Measurements from ENCODE around the gene PRKAR1A.

PRKAR1A gene

DNA sequence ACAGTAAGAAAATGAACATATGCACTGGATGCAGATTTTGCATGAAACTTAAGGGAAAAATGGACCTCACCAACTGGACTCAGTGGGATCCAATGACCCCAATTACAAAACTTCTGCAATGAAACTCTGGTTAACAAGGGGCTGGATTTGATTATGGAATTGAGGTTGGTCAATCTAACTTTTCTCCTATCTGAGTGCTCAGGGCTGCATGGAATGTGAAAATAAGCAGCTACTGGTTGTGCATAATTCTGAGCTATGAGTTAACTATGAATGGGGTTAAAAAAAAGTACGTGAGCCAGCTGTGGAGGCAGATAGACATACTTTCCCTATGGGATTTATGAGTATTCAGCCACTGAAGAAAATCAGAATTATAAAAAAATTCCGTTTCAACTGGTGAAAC lies 79.8 kb downstream of the PRKAR1A start:
- no peak overlapping the region for H3K4ac ChIP-seq (ENCODE audit: low read length)
- no peaks in the 10 kb centered on the region for H3K4me1 ChIP-seq (ENCODE audit: control insufficient read depth in 2 of 2, insufficient read depth in 1 of 2, low read depth in 1 of 2, low read length in 2 of 2)
- H3K23ac ChIP-seq (ENCODE audit: low read depth, low read length, poor library complexity), result no peak overlapping the region
- no peak overlapping the region for H3K4me2 ChIP-seq (ENCODE audit: insufficient read depth, low read length, poor library complexity, severe bottlenecking)
- no peak overlapping the region for H3K4me3 ChIP-seq (ENCODE audit: low read length in 2 of 2)
- no peak overlapping the region for H2AFZ ChIP-seq (ENCODE audit: low read length)
- H2BK5ac ChIP-seq (ENCODE audit: low read length), result no peak overlapping the region
- H4K8ac ChIP-seq (ENCODE audit: low read depth, low read length), result no peak overlapping the region
- H3K9ac ChIP-seq (ENCODE audit: low read depth, low read length, poor library complexity), result no peak overlapping the region
- no peak overlapping the region for H2BK12ac ChIP-seq (ENCODE audit: low read length)
- no peak overlapping the region for H2BK15ac ChIP-seq (ENCODE audit: low read length)
- no peak overlapping the region for H2AK5ac ChIP-seq (ENCODE audit: low read depth, low read length)
- H4K91ac ChIP-seq (ENCODE audit: low read depth, low read length, poor library complexity), result no peak overlapping the region
- H3K27me3 ChIP-seq (ENCODE audit: control insufficient read depth in 3 of 3, insufficient read depth in 3 of 3, low read depth in 1 of 3, low read length in 3 of 3), result peaks cover 0 to 36% (median 0%) of the 10 kb centered on the region in 3 experiments
- no peaks in the 10 kb centered on the region for H3K79me1 ChIP-seq (ENCODE audit: low read depth, low read length)
- no peak overlapping the region for H2BK120ac ChIP-seq (ENCODE audit: low read depth, low read length)
- H3K36me3 ChIP-seq (replicated peaks in 1 of 2; ENCODE audit: control insufficient read depth in 2 of 2, insufficient read depth in 2 of 2, low read length in 2 of 2), result no peaks in the 10 kb centered on the region
- no peak for DNase-seq (ENCODE audit: low spot score)
- no CpG with 5 or more reads among the region's 2 CpGs for WGBS, 2 donors (ENCODE audit: extremely low coverage in 2 of 2, insufficient read length in 2 of 2, insufficient replicate concordance in 1 of 2)
- no peak overlapping the region for H3K27ac ChIP-seq (replicated peaks; ENCODE audit: low read length)
- H3K14ac ChIP-seq (ENCODE audit: low read length), result no peak overlapping the region
- H3K18ac ChIP-seq (ENCODE audit: low read length), result no peak overlapping the region
- no peaks in the 10 kb centered on the region for H3K9me3 ChIP-seq (replicated peaks in 1 of 2; ENCODE audit: control insufficient read depth in 2 of 2, insufficient read depth in 1 of 2, low read depth in 1 of 2, low read length in 2 of 2)

DNA sequence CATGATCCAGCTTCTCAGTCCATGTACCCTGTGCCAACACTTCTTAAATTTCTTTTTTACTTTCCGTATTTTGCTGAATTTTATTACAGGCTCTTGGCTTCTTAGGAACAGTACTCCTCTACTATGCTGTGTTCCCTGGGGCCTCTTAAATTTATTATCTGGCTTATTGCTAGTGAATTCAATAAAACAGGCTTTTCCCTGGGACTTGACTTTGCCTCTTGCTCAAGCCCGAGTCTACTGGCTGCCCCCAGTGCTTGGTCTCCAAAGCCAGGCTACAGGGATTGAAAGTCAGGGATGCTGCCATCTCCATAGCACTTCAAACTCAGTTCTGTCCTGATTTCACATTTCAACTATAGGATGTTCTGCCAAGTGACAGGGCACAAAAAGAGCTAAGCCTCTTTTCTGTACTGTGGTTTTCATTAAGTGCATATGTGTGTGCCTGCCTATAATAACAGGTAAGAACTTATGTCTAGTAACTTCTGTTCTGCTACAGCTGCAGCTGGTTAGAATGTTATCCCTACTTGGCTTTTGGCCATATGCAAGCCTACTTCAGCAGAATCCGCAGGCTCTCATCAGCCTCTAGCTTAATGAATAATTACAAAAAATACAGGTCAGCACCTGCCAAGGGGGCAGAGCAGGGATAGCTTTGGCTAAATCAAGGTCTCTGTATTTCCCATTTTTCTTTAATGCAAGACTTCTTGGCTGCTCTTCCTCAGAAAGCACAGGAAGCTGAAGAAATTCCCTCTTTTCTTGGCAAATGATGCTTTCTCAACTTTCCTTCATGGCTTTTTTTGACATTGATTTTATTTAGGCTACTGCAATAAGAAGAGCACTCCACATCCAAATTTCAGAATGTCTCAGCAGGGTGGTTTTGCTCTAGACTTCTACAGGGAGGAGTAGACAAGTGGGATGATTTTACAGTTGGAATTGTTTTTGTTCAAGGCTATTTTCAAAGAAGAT lies 80.7 kb downstream of the PRKAR1A start:
- no peak for DNase-seq (ENCODE audit: low spot score)
- no peak overlapping the region for H3K4ac ChIP-seq (ENCODE audit: low read length)
- H3K9me3 ChIP-seq (replicated peaks in 1 of 2; ENCODE audit: control insufficient read depth in 2 of 2, insufficient read depth in 1 of 2, low read depth in 1 of 2, low read length in 2 of 2), result no peaks in the 10 kb centered on the region

GRCh38 chr17:68594552-68594951 lies 82.3 kb downstream of the PRKAR1A start:
- no peak for DNase-seq (ENCODE audit: low spot score)

More for the DNA sequence above, 80.7 kb downstream of the PRKAR1A start:
- Histone ChIP-seq H4K91ac (ENCODE audit: low read depth, low read length, poor library complexity) (no peak overlapping the region), H2BK15ac (ENCODE audit: low read length) (no peak overlapping the region), H3K18ac (ENCODE audit: low read length) (no peak overlapping the region), H2AK5ac (ENCODE audit: low read depth, low read length) (no peak overlapping the region), H3K27me3 (ENCODE audit: control insufficient read depth in 3 of 3, insufficient read depth in 3 of 3, low read depth in 1 of 3, low read length in 3 of 3) (peaks cover 0 to 45% (median 0%) of the 10 kb centered on the region in 3 experiments), H2BK5ac (ENCODE audit: low read length) (no peak overlapping the region), H3K79me1 (ENCODE audit: low read depth, low read length) (no peaks in the 10 kb centered on the region), H3K9ac (ENCODE audit: low read depth, low read length, poor library complexity) (no peak overlapping the region), H3K14ac (ENCODE audit: low read length) (no peak overlapping the region), H2AFZ (ENCODE audit: low read length) (no peak overlapping the region), H2BK12ac (ENCODE audit: low read length) (no peak overlapping the region), H2BK120ac (ENCODE audit: low read depth, low read length) (no peak overlapping the region), H3K36me3 (replicated peaks in 1 of 2; ENCODE audit: control insufficient read depth in 2 of 2, insufficient read depth in 2 of 2, low read length in 2 of 2) (no peaks in the 10 kb centered on the region), H3K23ac (ENCODE audit: low read depth, low read length, poor library complexity) (no peak overlapping the region), H3K27ac (replicated peaks; ENCODE audit: low read length) (no peak overlapping the region), H3K4me3 (ENCODE audit: low read length in 2 of 2) (no peak overlapping the region), H3K4me1 (ENCODE audit: control insufficient read depth in 2 of 2, insufficient read depth in 1 of 2, low read depth in 1 of 2, low read length in 2 of 2) (no peaks in the 10 kb centered on the region), H3K4me2 (ENCODE audit: insufficient read depth, low read length, poor library complexity, severe bottlenecking) (no peak overlapping the region), H4K8ac (ENCODE audit: low read depth, low read length) (no peak overlapping the region)
- WGBS, 2 donors (ENCODE audit: extremely low coverage in 2 of 2, insufficient read length in 2 of 2, insufficient replicate concordance in 1 of 2), result no CpG with 5 or more reads among the region's 3 CpGs

GRCh38 chr17:68595496-68595895 lies 83.3 kb downstream of the PRKAR1A start:
- peaks cover 0 to 67% (median 12%) of the 10 kb centered on the region in 3 experiments for H3K27me3 ChIP-seq (ENCODE audit: control insufficient read depth in 3 of 3, insufficient read depth in 3 of 3, low read depth in 1 of 3, low read length in 3 of 3)
- H3K14ac ChIP-seq (ENCODE audit: low read length), result no peak overlapping the region
- H4K91ac ChIP-seq (ENCODE audit: low read depth, low read length, poor library complexity), result no peak overlapping the region
- H3K23ac ChIP-seq (ENCODE audit: low read depth, low read length, poor library complexity), result no peak overlapping the region
- H2BK5ac ChIP-seq (ENCODE audit: low read length), result no peak overlapping the region
- H2AFZ ChIP-seq (ENCODE audit: low read length), result no peak overlapping the region
- no peak overlapping the region for H3K4me3 ChIP-seq (ENCODE audit: low read length in 2 of 2)
- H3K36me3 ChIP-seq (replicated peaks in 1 of 2; ENCODE audit: control insufficient read depth in 2 of 2, insufficient read depth in 2 of 2, low read length in 2 of 2), result no peaks in the 10 kb centered on the region
- no peak overlapping the region for H3K9ac ChIP-seq (ENCODE audit: low read depth, low read length, poor library complexity)
- no peak overlapping the region for H4K8ac ChIP-seq (ENCODE audit: low read depth, low read length)
- WGBS, 2 donors (ENCODE audit: extremely low coverage in 2 of 2, insufficient read length in 2 of 2, insufficient replicate concordance in 1 of 2), result no CpG with 5 or more reads among the region's 5 CpGs
- H3K4ac ChIP-seq (ENCODE audit: low read length), result no peak overlapping the region
- no peak overlapping the region for H2BK120ac ChIP-seq (ENCODE audit: low read depth, low read length)
- H2BK12ac ChIP-seq (ENCODE audit: low read length), result no peak overlapping the region
- H3K18ac ChIP-seq (ENCODE audit: low read length), result no peak overlapping the region
- H2AK5ac ChIP-seq (ENCODE audit: low read depth, low read length), result no peak overlapping the region
- H3K9me3 ChIP-seq (replicated peaks in 1 of 2; ENCODE audit: control insufficient read depth in 2 of 2, insufficient read depth in 1 of 2, low read depth in 1 of 2, low read length in 2 of 2), result no peaks in the 10 kb centered on the region
- no peak overlapping the region for H3K27ac ChIP-seq (replicated peaks; ENCODE audit: low read length)
- H2BK15ac ChIP-seq (ENCODE audit: low read length), result no peak overlapping the region
- no peaks in the 10 kb centered on the region for H3K79me1 ChIP-seq (ENCODE audit: low read depth, low read length)
- no peak overlapping the region for H3K4me2 ChIP-seq (ENCODE audit: insufficient read depth, low read length, poor library complexity, severe bottlenecking)
- H3K4me1 ChIP-seq (ENCODE audit: control insufficient read depth in 2 of 2, insufficient read depth in 1 of 2, low read depth in 1 of 2, low read length in 2 of 2), result peaks cover 3 to 5% of the 10 kb centered on the region in 2 donors
- no peak for DNase-seq (ENCODE audit: low spot score)

More at GRCh38 chr17:68594552-68594951, 82.3 kb downstream of the PRKAR1A start:
- no peak overlapping the region for H3K14ac ChIP-seq (ENCODE audit: low read length)
- no peaks in the 10 kb centered on the region for H3K36me3 ChIP-seq (replicated peaks in 1 of 2; ENCODE audit: control insufficient read depth in 2 of 2, insufficient read depth in 2 of 2, low read length in 2 of 2)
- no peak overlapping the region for H2AFZ ChIP-seq (ENCODE audit: low read length)
- no peak overlapping the region for H3K4ac ChIP-seq (ENCODE audit: low read length)
- H2AK5ac ChIP-seq (ENCODE audit: low read depth, low read length), result no peak overlapping the region
- H3K27ac ChIP-seq (replicated peaks; ENCODE audit: low read length), result no peak overlapping the region
- no peak overlapping the region for H4K91ac ChIP-seq (ENCODE audit: low read depth, low read length, poor library complexity)
- H3K9ac ChIP-seq (ENCODE audit: low read depth, low read length, poor library complexity), result no peak overlapping the region
- WGBS, 2 donors (ENCODE audit: extremely low coverage in 2 of 2, insufficient read length in 2 of 2, insufficient replicate concordance in 1 of 2), result no CpG with 5 or more reads among the region's 2 CpGs
- H3K4me2 ChIP-seq (ENCODE audit: insufficient read depth, low read length, poor library complexity, severe bottlenecking), result no peak overlapping the region
- no peak overlapping the region for H3K18ac ChIP-seq (ENCODE audit: low read length)
- no peaks in the 10 kb centered on the region for H3K79me1 ChIP-seq (ENCODE audit: low read depth, low read length)
- no peak overlapping the region for H2BK12ac ChIP-seq (ENCODE audit: low read length)
- no peak overlapping the region for H2BK120ac ChIP-seq (ENCODE audit: low read depth, low read length)
- H3K9me3 ChIP-seq (replicated peaks in 1 of 2; ENCODE audit: control insufficient read depth in 2 of 2, insufficient read depth in 1 of 2, low read depth in 1 of 2, low read length in 2 of 2), result no peaks in the 10 kb centered on the region
- H2BK15ac ChIP-seq (ENCODE audit: low read length), result no peak overlapping the region
- no peaks in the 10 kb centered on the region for H3K4me1 ChIP-seq (ENCODE audit: control insufficient read depth in 2 of 2, insufficient read depth in 1 of 2, low read depth in 1 of 2, low read length in 2 of 2)
- H3K27me3 ChIP-seq (ENCODE audit: control insufficient read depth in 3 of 3, insufficient read depth in 3 of 3, low read depth in 1 of 3, low read length in 3 of 3), result peaks cover 0 to 61% (median 2%) of the 10 kb centered on the region in 3 experiments
- no peak overlapping the region for H3K23ac ChIP-seq (ENCODE audit: low read depth, low read length, poor library complexity)
- no peak overlapping the region for H3K4me3 ChIP-seq (ENCODE audit: low read length in 2 of 2)
- no peak overlapping the region for H2BK5ac ChIP-seq (ENCODE audit: low read length)
- H4K8ac ChIP-seq (ENCODE audit: low read depth, low read length), result no peak overlapping the region

All from neuronal stem cell (in vitro differentiated cells).